Activated CD8-positive, alpha-beta memory T cell treated with anti-CD3 and anti-CD28 coated beads, Interleukin-2, amount 50 U/mL, for 48 hours (primary cell): Measurements from ENCODE around the gene CTNNBIP1.
A peak's percentile ranks its signal among the peaks of the same experiment; 100 is the strongest.

Experiments used
- DNase-seq: peaks from one replicate; pipeline ENCODE4 v3.0.0-alpha.2; 2020

Gene CTNNBIP1

DNA sequence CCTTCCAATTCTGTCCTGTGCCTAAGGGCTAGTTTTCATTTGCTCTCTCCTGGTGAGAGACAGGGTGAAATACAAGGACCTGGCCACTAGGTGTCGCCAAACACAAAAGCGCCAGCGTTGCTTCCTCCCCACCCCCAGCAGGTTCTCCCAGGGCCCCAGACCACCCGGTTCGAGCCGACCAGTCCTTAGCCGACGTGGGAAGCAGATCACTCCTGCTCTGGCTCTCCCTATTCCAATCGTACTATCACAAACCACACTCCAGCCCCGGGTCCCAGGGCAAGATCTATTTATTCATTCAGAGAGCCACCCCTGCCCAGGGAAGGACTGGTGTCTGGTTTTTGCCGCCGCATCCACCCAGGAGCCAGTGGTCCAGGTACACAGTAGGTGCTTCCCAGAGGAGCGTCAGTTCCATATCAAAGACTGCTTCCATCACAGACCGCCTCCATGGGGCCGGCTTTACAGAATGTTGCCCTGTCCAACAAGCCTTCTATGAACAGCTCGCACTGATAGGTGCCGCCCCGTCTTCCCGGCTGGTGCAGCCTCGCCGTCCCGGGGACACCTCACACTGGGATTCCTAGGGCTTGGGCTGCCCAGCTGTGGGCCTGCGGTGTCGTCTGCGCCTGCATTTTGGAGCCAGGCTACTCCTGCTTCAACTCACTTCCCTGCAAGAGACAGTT lies 35.0 kb downstream of the CTNNBIP1 start:
- peak; percentile 88 for DNase-seq

- DNase-seq: no peak
Measured at GRCh38 chr1:9874412-9874811, 35.7 kb downstream of the CTNNBIP1 start.

DNA sequence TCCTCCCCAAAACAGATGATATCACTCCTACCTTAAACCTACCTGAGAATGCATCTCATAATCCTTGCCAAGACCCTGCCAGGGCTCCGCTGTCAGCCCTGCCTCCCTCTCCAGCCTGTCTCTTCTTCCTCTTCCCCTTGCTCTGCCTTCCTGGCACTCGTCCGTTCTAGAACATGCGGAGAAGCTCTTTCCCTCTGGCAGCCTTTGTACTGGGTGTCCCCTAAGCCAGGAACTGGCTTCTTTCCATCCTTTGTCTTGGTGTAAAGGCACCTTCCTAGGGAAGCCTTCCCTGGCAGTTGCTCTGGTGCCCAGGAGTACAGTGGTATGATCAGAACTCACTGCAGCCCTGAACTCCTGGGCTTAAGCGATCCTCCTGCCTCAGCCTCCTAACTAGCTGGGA lies 36.1 kb downstream of the CTNNBIP1 start:
- DNase-seq: no peak

GRCh38 chr1:9873385-9873784 lies 36.7 kb downstream of the CTNNBIP1 start:
- no peak for DNase-seq

DNA sequence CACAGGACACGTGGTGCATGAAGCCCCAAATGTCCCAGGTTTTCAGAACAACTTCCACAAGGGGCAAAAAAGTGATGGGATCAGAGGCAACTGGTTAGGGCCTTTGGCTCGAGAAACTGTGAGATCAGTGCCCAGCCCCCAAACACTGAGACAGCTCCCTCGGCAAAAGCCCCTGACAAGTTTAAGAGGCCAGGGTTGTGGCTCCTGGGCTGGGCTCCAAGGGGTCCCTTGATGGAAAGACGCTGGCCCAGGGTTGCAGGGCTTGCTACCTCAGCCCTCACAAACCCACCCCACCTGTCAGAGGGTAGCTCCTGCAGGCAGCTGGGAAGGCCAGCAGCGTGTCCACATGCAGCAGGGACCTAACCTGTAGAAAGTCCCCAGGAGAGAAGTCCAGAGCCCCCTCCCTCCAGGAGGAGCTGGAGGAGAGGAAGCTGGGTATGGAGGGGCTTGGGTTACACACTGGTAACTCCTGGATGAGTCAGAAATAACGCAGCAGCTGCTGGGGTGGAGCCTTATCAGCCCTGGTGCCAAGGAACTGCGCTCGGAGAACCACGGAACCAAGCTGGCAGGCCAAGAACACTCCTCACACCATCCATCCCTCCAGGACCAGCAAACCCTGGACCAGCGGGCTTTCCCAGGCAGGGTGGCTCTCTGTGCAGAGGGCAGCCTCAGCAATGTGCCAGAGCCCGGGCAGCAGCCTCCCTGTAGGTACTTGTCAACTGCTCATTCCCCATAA lies 37.5 kb downstream of the CTNNBIP1 start:
- no peak for DNase-seq

GRCh38 chr1:9871707-9872425 lies 38.2 kb downstream of the CTNNBIP1 start:
- no peak for DNase-seq

DNA sequence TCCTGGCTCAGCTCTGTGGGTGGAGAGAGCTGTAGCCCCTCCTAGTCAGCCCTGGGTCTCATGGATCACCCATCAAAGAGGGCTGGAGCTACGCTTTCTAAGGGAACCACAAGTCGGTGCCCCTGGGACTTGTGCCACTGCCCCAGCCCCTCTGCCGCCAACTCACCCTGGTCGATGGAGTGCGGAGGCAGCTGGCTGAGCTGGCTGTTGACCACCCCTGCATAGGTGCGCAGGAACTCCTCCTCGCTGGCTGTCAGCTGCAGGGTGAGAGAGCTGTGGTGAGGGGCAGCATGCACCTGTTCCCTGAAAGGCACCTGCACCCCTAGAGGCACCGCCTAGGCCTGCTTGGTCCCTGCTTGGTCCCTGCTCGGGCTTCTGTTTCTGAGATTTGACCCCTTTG lies 39.0 kb downstream of the CTNNBIP1 start:
- no peak for DNase-seq

- DNase-seq: no peak
Measured at GRCh38 chr1:9870572-9870971, 39.5 kb downstream of the CTNNBIP1 start.

DNA sequence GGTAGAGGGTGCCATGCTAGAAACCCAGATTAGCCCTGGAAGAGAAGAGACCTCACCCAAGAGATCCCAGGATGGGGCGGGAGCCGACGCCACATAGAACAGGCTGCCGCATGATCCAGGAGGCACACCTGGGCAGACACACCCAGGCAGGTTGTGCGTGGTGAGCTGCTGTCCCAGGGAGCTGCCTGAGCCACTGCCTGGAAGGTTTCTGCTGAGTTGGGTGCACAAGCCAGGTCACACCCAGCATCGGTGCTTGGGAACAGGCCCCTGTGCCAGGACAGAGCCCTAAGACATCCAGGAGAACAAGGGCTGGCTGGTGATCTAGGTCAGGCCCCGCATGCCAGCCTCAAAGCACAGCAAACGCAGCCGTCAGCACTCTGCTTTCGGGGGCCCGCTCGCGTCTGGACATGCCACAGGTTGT lies 40.2 kb downstream of the CTNNBIP1 start:
- no peak for DNase-seq

- no peak for DNase-seq
Measured at GRCh38 chr1:9868244-9868590, 41.9 kb downstream of the CTNNBIP1 start.

DNA sequence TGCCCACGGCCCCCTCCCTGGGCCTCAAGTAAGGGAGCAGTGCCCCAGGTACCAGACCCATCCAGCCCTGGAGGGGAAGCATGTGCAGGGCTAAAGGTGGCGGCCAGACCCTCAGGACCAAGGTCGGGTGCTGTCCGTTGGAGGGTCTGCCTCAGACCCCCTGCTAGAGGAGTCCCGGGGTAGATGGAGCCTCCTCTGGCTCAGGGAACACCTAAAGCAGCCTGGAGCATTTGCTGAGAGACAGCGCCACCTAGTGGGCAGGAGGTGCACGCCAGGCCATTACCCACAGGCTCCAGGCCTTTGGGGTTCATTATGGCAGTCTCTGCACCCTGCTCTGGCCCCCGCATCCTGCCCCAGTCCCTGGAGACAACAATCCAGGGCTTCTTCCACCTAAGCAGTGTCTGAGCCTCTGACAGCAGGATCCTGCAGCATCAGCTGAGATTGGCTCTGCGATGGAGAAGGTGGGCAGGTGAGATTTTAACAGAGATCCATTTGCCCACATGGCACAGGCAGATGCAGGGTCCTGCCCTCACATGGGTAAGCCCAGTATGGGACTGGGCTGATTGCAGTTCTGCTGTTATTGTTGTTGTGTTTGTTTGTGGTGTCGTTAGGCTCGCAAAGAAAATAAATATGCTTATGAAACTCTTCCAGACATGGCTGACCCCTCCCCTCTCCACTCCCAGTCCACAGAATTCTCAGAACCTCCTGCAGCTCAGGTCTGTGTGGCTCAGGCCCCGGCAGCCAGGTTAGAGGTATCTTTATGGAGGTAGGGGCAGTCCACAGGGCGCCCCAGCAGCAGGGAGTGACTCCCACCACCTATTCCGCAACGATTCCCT lies 42.4 kb downstream of the CTNNBIP1 start:
- peak; percentile 98 for DNase-seq

- DNase-seq: no peak
Measured at GRCh38 chr1:9866836-9867235, 43.2 kb downstream of the CTNNBIP1 start.

DNA sequence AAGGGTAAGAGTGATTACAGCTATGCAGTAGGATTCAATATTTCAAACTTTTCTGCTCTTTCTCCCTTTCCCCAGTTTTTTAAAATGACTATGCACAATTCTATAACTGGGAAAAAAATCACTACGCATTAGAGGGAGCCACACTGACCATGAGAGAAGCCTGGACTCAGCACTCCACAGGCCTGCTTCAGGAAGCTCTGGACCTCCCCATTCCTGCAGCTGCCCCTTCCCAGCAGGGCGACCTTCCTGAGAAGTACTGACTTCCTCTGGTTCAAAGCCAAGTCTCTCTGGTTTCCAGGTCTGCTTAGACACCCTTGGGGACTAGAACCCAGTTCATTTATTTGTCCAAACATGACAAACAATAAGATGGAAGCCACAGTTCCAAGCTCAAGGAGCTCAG lies 44.3 kb downstream of the CTNNBIP1 start:
- no peak for DNase-seq

DNA sequence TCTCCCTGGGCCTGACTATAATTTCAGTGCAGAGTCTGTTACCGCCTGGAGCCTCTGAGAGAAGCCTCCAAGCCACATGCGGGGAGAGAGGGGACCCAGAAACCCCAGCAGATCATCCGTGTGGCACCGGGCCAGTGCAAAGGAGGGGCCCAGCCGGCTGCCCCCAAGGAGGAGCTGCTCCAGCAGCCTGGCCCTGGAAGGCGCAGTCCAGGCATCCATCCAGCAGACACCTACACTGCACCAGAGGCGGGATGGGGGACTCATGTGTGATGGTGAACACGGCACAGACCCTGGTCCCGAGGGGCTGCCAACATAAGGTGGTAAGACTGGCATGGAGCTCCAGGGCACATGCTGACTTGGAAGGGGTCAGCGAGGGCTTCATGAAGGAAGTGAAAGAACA lies 46.7 kb downstream of the CTNNBIP1 start:
- no peak for DNase-seq

GRCh38 chr1:9861360-9861759 lies 48.7 kb downstream of the CTNNBIP1 start:
- no peak for DNase-seq

GRCh38 chr1:9860887-9861286 lies 49.2 kb downstream of the CTNNBIP1 start:
- DNase-seq: no peak

DNA sequence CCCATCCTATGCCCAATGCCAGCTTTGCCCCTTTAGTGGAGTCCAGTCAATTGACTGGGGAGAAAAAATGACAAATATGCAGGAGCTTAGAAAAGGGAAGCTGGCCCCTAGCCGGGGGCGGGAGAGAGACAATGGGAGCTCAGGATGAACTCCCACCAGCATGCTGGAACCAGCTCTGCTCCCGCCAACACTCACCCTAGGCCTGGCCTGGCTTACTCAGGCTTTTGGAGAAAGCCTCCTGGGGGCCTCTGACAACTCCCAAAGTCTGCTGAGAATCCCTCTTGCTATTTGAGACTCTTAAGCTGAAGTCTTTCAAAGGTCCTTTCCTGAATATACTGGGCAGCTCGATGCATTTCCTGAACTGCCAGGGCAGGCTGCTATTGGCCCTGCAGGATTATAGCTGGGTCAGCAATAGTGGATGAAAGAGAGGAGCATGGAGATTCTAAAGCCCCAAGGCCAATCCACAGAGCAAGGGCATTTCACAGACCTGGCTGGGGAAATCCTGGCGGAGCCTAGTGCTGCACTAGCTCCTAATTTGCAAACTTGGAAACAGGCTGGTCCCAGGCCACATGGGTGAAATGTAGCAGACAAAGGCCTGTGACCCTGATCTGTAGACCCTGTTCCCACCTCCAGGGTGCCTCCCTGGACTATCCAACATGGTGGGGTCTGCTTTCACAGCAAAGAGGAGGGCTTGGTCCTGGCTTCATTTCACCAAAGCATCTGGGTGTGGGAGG lies 50.6 kb downstream of the CTNNBIP1 start:
- DNase-seq: no peak

GRCh38 chr1:9858293-9859035 lies 51.6 kb downstream of the CTNNBIP1 start:
- no peak for DNase-seq

DNA sequence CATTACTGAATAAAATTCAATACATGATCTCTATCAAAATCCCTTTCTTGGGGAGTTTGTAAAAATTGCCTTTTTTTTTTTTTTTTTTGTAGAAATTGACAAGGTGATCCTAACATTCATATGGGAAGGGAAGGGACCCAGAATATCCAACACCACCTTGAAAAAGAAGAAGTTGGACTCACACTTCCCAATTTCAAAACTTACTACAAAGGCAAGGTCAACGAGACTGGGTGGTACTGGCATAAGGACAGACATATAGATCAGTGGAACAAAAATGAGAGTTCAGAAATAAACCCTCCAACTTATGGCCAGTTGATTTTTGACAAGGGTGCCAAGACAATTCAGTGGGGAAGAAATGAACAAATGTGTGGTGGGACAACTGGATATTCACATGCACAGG lies 54.9 kb downstream of the CTNNBIP1 start:
- no peak for DNase-seq

- no peak for DNase-seq
Measured at GRCh38 chr1:9853249-9853595, 56.8 kb downstream of the CTNNBIP1 start.

- DNase-seq: no peak
Measured at GRCh38 chr1:9852410-9853248, 57.4 kb downstream of the CTNNBIP1 start.
